Keratinocyte (primary cell): ENCODE measurements around the gene TRIM45. TPM values are rescaled to one million over a fixed set of nuclear protein-coding genes. Genes with fewer than 3 reads are reported as not detected.
A peak's percentile ranks its signal among the peaks of the same experiment; 100 is the strongest.

Source experiments
- DNase-seq: peaks from one replicate; pipeline ENCODE4 v3.0.0-alpha.2; 2011; ENCODE audit warnings: low read depth, missing footprints, low spot score
- FAIRE-seq: peaks from 2 replicates; lab custom pipeline; 2011; peaks lifted over from hg19 to GRCh38; lab: Jason Lieb, UNC
- H2AFZ ChIP-seq: 2 replicates; pipeline ENCODE4 v1.6.0; 2012; ENCODE audit warnings: low read length, control low read depth, inconsistent platforms; ENCODE audit not compliant: control insufficient read depth
- H3K27ac ChIP-seq: 2 replicates; pipeline ENCODE4 v1.5.1; 2011; ENCODE audit warnings: low read length; ENCODE audit not compliant: control insufficient read depth, insufficient read depth
- H3K27me3 ChIP-seq: 3 replicates; pipeline ENCODE4 v1.6.0; 2011; ENCODE audit warnings: low read length; ENCODE audit not compliant: control insufficient read depth, insufficient read depth; ENCODE audit errors: extremely low read depth
- H3K36me3 ChIP-seq, 2 experiments: 2 replicates in 1 of 2; 3 replicates in 1 of 2; pipeline ENCODE4 v1.5.1; 2011; ENCODE audit warnings: low read length in 2 of 2, mild to moderate bottlenecking in 1 of 2; ENCODE audit not compliant: control insufficient read depth in 2 of 2, insufficient read depth in 2 of 2; ENCODE audit errors: extremely low read depth in 1 of 2
- H3K4me1 ChIP-seq: 3 replicates; pipeline ENCODE4 v1.5.1; 2011; ENCODE audit warnings: low read length; ENCODE audit not compliant: control insufficient read depth, insufficient read depth; ENCODE audit errors: extremely low read depth
- H3K4me2 ChIP-seq: 3 replicates; pipeline ENCODE4 v1.6.0; 2011; ENCODE audit warnings: low read depth, low read length; ENCODE audit not compliant: control insufficient read depth, insufficient read depth; ENCODE audit errors: extremely low read depth
- H3K4me3 ChIP-seq, 3 experiments: fragments of 200-600 bp in 1 of 3; sonication (generic) in 1 of 3; 2 replicates in 2 of 3; 3 replicates in 1 of 3; pipeline ENCODE4 v1.5.1; 2011 to 2016; ENCODE audit warnings: low read length in 3 of 3, mild to moderate bottlenecking in 3 of 3, control low read depth in 2 of 3, inconsistent platforms in 1 of 3, low read depth in 1 of 3, mixed read lengths in 1 of 3, mixed run types in 1 of 3, moderate library complexity in 1 of 3; ENCODE audit not compliant: control insufficient read depth in 2 of 3, insufficient read depth in 2 of 3; ENCODE audit errors: extremely low read depth in 1 of 3
- H3K79me2 ChIP-seq: 2 replicates; pipeline ENCODE4 v1.6.0; 2012; ENCODE audit warnings: low read length; ENCODE audit not compliant: control insufficient read depth, insufficient read depth
- H3K9ac ChIP-seq: 3 replicates; pipeline ENCODE4 v1.6.0; 2011; ENCODE audit warnings: low read length; ENCODE audit not compliant: control insufficient read depth, insufficient read depth; ENCODE audit errors: extremely low read depth
- H3K9me1 ChIP-seq: 3 replicates; pipeline ENCODE4 v1.6.0; 2011; ENCODE audit warnings: low read length; ENCODE audit not compliant: control insufficient read depth, insufficient read depth; ENCODE audit errors: extremely low read depth
- H3K9me3 ChIP-seq: 2 replicates; pipeline ENCODE4 v1.5.1; 2012; ENCODE audit warnings: low read depth, low read length; ENCODE audit not compliant: control insufficient read depth
- H4K20me1 ChIP-seq: 3 replicates; pipeline ENCODE4 v1.6.0; 2011; ENCODE audit warnings: low read length; ENCODE audit not compliant: control insufficient read depth, insufficient read depth; ENCODE audit errors: extremely low read depth
- CTCF ChIP-seq, 3 experiments: IDR thresholded peaks in 1 of 3; conservative IDR thresholded peaks in 1 of 3; optimal IDR thresholded peaks in 1 of 3; 2 replicates in 2 of 3; 3 replicates in 1 of 3; pipeline versions ENCODE3 to v1.5.1; 2011; ENCODE audit warnings: low read length in 3 of 3, mild to moderate bottlenecking in 3 of 3, moderate library complexity in 2 of 3, control low read depth in 1 of 3, inconsistent platforms in 1 of 3; ENCODE audit not compliant: insufficient read depth in 2 of 3; ENCODE audit errors: extremely low read depth in 1 of 3
- EZH2 ChIP-seq: IDR thresholded peaks from one replicate; pipeline ENCODE4 v1.6.1; 2012; ENCODE audit warnings: inconsistent platforms, mild to moderate bottlenecking, low read length, moderate library complexity
- dilution Hi-C: fragments of 300-500 bp; cut with MboI; formaldehyde crosslinking; loops from one replicate; pipeline ENCODE4 v1.7.0; 2020; ENCODE audit warnings: low sequenced_read_pairs; ENCODE audit not compliant: extremely low pct_ligation_motif_present
- polyA plus RNA-seq, 5 experiments: library from polyadenylated mRNA; depleted of rRNA in 3 of 5; stranded (reverse) in 3 of 5; stranded (forward) in 1 of 5; unstranded in 1 of 5; fragments of >200 nt; gene quantifications; 1 replicate in 1 of 5; 2 replicates in 3 of 5; 3 replicates in 1 of 5; pipeline versions ENCODE4 v1.2.1 to v1.2.3, GENCODE V29; 2011 to 2012; ENCODE audit warnings: missing spikeins in 2 of 5, low read depth in 1 of 5, low replicate concordance in 1 of 5

The TRIM45 gene
- polyA plus RNA-seq, 1 donor (not counting 4 experiments of a cell fraction or from before 2014, with no cell fraction given): 2.7 TPM

GRCh38 chr1:117094841-117095604 lies 26.5 kb downstream of the TRIM45 start:
- Histone ChIP-seq H3K79me2 (no peaks in the 10 kb centered on the region), H4K20me1 (no peaks in the 10 kb centered on the region), H2AFZ (no peak overlapping the region), H3K4me2 (no peak overlapping the region), H3K4me3 (no peak overlapping the region), H3K9me3 (no peaks in the 10 kb centered on the region), H3K27me3 (no peaks in the 10 kb centered on the region), H3K9me1 (no peaks in the 10 kb centered on the region), H3K27ac (peak overlapping the region; percentile 92), H3K36me3 (peaks cover 5 to 29% of the 10 kb centered on the region in 2 experiments), H3K4me1 (peaks cover 23% of the 10 kb centered on the region), H3K9ac (no peak overlapping the region)
- dilution Hi-C loops: no loop called here
- DNase-seq (no peak), FAIRE-seq (no peak)
- TF ChIP-seq EZH2 (no peak), CTCF (optimal IDR thresholded peaks at IDR 0.05 in 1 of 3, IDR thresholded peaks at IDR 0.05 in 1 of 3, conservative IDR thresholded peaks at IDR 0.05 in 1 of 3; ENCODE audit: extremely low read depth in 1 of 3, insufficient read depth in 2 of 3, low read length in 3 of 3) (no peak)

DNA sequence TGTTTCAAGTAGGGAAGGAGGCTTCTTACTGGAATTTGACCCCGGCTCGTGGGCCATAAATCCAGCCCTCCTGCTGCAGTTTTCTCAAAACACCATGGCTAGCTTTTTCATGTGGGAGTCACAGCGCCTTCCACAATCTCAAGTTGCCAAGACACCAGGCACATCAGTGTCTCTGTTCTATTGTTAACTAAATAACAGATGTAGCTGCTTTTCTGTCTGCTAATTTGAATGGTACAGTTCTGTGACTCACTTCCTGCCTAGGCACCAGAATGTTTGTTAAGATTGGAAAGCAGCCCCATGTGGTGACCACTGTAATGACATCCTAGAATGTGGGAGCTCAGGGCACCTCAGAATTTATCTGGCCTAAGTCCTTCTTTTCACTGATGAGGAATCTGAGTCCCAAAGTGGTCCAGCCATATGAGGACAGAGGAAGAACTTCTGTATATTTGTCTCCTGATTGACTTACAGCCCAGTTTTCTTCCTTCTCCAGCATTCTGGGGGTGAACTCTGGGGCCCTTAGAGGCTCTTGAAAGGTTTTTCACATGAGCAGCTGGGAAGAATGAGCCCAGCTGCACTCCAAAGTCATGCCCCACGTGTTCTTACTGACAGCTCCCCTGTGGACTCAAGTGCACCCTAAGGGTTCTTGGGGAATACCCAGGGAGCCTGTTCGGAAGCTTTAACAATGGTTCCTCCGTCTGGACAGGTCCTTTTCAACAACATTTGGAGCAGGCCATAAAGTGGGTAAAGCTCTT lies 27.5 kb downstream of the TRIM45 start:
- Histone ChIP-seq H3K4me2 (peak overlapping the region; percentile 58), H3K27ac (peak overlapping the region; percentile 92), H2AFZ (no peak overlapping the region), H3K36me3 (peaks cover 6 to 24% of the 10 kb centered on the region in 2 experiments), H4K20me1 (no peaks in the 10 kb centered on the region), H3K4me1 (peaks cover 23% of the 10 kb centered on the region), H3K4me3 (no peak overlapping the region), H3K27me3 (no peaks in the 10 kb centered on the region), H3K9me1 (no peaks in the 10 kb centered on the region), H3K79me2 (no peaks in the 10 kb centered on the region), H3K9ac (peak overlapping the region; percentile 56), H3K9me3 (no peaks in the 10 kb centered on the region)
- TF ChIP-seq CTCF (optimal IDR thresholded peaks at IDR 0.05 in 1 of 3, IDR thresholded peaks at IDR 0.05 in 1 of 3, conservative IDR thresholded peaks at IDR 0.05 in 1 of 3; ENCODE audit: extremely low read depth in 1 of 3, insufficient read depth in 2 of 3, low read length in 3 of 3): peak; percentile 46 to 66 (median 55)
- TF ChIP-seq EZH2: no peak
- dilution Hi-C loops: no loop called here
- DNase-seq: peak; percentile 40
- FAIRE-seq: peak; percentile 79
